GM21526 (cell line): ENCODE results near the gene LGALS3BP.
"Not testable (repeated sequence)": the region's sequence is repeated elsewhere in the genome, so short reads cannot be mapped to it uniquely, and the experiment has no call there.

Source experiments
- ATAC-seq: cut with Tn5 transposase; IDR thresholded peaks from one replicate; pipeline ENCODE4 v1.9.1; 2021; ENCODE audit warnings: moderate library complexity; ENCODE audit not compliant: unreplicated experiment, low FRiP score

The LGALS3BP gene

GRCh38 chr17:78979780-78980623 lies at the start of gene LGALS3BP:
LGALS3BP (minus strand) TSS chr17:78979923; CDS start chr17:78977191, 2,732 bp downstream.
- no peak for ATAC-seq

GRCh38 chr17:79028496-79029326 lies 49.0 kb upstream of the LGALS3BP start:
- no peak for ATAC-seq

- ATAC-seq: no peak
These were observed 48.3 kb upstream of the LGALS3BP start for GRCh38 chr17:79027925-79028491.

GRCh38 chr17:79027274-79027924 lies 47.7 kb upstream of the LGALS3BP start:
- ATAC-seq: no peak

- ATAC-seq: no peak
These were observed 46.9 kb upstream of the LGALS3BP start for GRCh38 chr17:79026376-79027273.

- no peak for ATAC-seq
These were observed 45.4 kb upstream of the LGALS3BP start for GRCh38 chr17:79024901-79025737.

GRCh38 chr17:79023886-79024771 lies 44.4 kb upstream of the LGALS3BP start, which contains the start of gene C1QTNF1:
C1QTNF1 (plus strand) TSS chr17:79024169; CDS start chr17:79043969, 19,800 bp downstream.
- no peak for ATAC-seq

- ATAC-seq: no peak
These were observed 43.5 kb upstream of the LGALS3BP start for GRCh38 chr17:79023180-79023705.

GRCh38 chr17:79022507-79022991 lies 42.8 kb upstream of the LGALS3BP start:
- no peak for ATAC-seq

- ATAC-seq: not testable (repeated sequence)
These were observed 42.2 kb upstream of the LGALS3BP start for GRCh38 chr17:79021929-79022328.

GRCh38 chr17:79020631-79021301 lies 41.0 kb upstream of the LGALS3BP start:
- ATAC-seq: no peak

GRCh38 chr17:79019632-79020584 lies 40.2 kb upstream of the LGALS3BP start:
- no peak for ATAC-seq

- ATAC-seq: no peak
These were observed 39.5 kb upstream of the LGALS3BP start for GRCh38 chr17:79019261-79019631.

GRCh38 chr17:79018370-79018695 lies 38.6 kb upstream of the LGALS3BP start:
- no peak for ATAC-seq

- ATAC-seq: no peak
These were observed 38.0 kb upstream of the LGALS3BP start for GRCh38 chr17:79017546-79018369.
